ENCODE measurements around the gene RNF169.

DNA sequence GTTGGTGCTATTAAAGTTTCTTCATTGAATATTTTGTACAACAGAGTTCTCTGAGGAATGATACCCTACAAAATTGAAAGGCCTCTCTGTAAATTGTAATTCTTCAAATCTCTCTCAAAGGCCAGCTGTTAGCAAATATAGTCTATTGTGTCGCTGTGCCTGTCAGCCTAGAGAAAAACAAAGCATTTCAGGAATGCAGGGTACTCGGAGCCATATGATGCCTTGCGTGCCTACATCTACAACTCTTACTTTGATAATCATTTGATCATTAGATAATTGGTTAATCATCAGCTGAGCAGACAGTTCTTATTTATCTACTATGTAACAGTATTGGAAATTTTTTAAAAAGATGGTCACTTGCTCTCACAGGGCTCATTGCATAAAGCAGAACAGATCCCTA lies 67.3 kb downstream of the RNF169 start:
- TF ChIP-seq, protein P1, sequence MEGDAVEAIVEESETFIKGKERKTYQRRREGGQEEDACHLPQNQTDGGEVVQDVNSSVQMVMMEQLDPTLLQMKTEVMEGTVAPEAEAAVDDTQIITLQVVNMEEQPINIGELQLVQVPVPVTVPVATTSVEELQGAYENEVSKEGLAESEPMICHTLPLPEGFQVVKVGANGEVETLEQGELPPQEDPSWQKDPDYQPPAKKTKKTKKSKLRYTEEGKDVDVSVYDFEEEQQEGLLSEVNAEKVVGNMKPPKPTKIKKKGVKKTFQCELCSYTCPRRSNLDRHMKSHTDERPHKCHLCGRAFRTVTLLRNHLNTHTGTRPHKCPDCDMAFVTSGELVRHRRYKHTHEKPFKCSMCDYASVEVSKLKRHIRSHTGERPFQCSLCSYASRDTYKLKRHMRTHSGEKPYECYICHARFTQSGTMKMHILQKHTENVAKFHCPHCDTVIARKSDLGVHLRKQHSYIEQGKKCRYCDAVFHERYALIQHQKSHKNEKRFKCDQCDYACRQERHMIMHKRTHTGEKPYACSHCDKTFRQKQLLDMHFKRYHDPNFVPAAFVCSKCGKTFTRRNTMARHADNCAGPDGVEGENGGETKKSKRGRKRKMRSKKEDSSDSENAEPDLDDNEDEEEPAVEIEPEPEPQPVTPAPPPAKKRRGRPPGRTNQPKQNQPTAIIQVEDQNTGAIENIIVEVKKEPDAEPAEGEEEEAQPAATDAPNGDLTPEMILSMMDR (IDR thresholded peaks at IDR 0.05) = no peak
- TF ChIP-seq POLR2A (IDR thresholded peaks at IDR 0.05; ENCODE audit: low read depth) = no peak
